GM19455 (cell line): ENCODE measurements around the gene ATP8B4.
"Not testable (repeated sequence)": the region's sequence is repeated elsewhere in the genome, so short reads cannot be mapped to it uniquely, and the experiment has no call there.

Experiments used
- ATAC-seq: cut with Tn5 transposase; IDR thresholded peaks from one replicate; pipeline ENCODE4 v1.9.1; 2021; ENCODE audit not compliant: unreplicated experiment

ATP8B4 gene

GRCh38 chr15:50109076-50109987 is 9.7 kb downstream of the ATP8B4 start:
- ATAC-seq: no peak

GRCh38 chr15:50108461-50108860 is 10.6 kb downstream of the ATP8B4 start:
- no peak for ATAC-seq

- ATAC-seq: peak; percentile 97
Measured at GRCh38 chr15:50107591-50108408, 11.2 kb downstream of the ATP8B4 start.

GRCh38 chr15:50107157-50107556 is 11.9 kb downstream of the ATP8B4 start:
- ATAC-seq: no peak

GRCh38 chr15:50106457-50106856 is 12.6 kb downstream of the ATP8B4 start:
- no peak for ATAC-seq

GRCh38 chr15:50100486-50100885 is 18.5 kb downstream of the ATP8B4 start:
- no peak for ATAC-seq

GRCh38 chr15:50098545-50098944 is 20.5 kb downstream of the ATP8B4 start:
- ATAC-seq: no peak

GRCh38 chr15:50095938-50096821 is 22.9 kb downstream of the ATP8B4 start:
- ATAC-seq: no peak

GRCh38 chr15:50089386-50089785 is 29.6 kb downstream of the ATP8B4 start:
- not testable (repeated sequence) for ATAC-seq

GRCh38 chr15:50084932-50085331 is 34.1 kb downstream of the ATP8B4 start:
- ATAC-seq: no peak

- no peak for ATAC-seq
Measured at GRCh38 chr15:50083424-50084025, 35.5 kb downstream of the ATP8B4 start.

GRCh38 chr15:50082066-50082465 is 37.0 kb downstream of the ATP8B4 start:
- no peak for ATAC-seq

GRCh38 chr15:50077651-50078050 is 41.4 kb downstream of the ATP8B4 start:
- no peak for ATAC-seq

GRCh38 chr15:50077176-50077575 is 41.9 kb downstream of the ATP8B4 start:
- ATAC-seq: no peak

- no peak for ATAC-seq
Measured at GRCh38 chr15:50075319-50075718, 43.7 kb downstream of the ATP8B4 start.

GRCh38 chr15:50071551-50072258 is 47.3 kb downstream of the ATP8B4 start:
- no peak for ATAC-seq

- ATAC-seq: no peak
Measured at GRCh38 chr15:50068016-50068415, 51.0 kb downstream of the ATP8B4 start.

- ATAC-seq: no peak
Measured at GRCh38 chr15:50067254-50067653, 51.8 kb downstream of the ATP8B4 start.

GRCh38 chr15:50066666-50067065 is 52.4 kb downstream of the ATP8B4 start:
- no peak for ATAC-seq

- ATAC-seq: no peak
Measured at GRCh38 chr15:50066202-50066601, 52.8 kb downstream of the ATP8B4 start.
